CD4-positive, alpha-beta T cell (primary cell): ENCODE data around the gene CHI3L2. TPM values are rescaled to one million over a fixed set of nuclear protein-coding genes. Genes with fewer than 3 reads are reported as not detected.

Experiments used
- ATAC-seq: fragments of 200-7000 bp; cut with Tn5 transposase; one replicate; pipeline ENCODE4 v1.10.0; 2022; ENCODE audit warnings: mild to moderate bottlenecking; ENCODE audit not compliant: poor library complexity
- CTCF ChIA-PET: fragments of 350-600 bp; sonication (Branson Sonifier 250); formaldehyde crosslinking; loops from one replicate; lab custom pipeline; 2021; ENCODE audit warnings: antibody characterized with exemption, inconsistent platforms; lab: Charles Lee
- POLR2A ChIA-PET: fragments of 350-600 bp; sonication (Branson Sonifier 250); formaldehyde crosslinking; loops from one replicate; lab custom pipeline; 2021; ENCODE audit warnings: antibody characterized with exemption, inconsistent platforms; lab: Charles Lee
- DNase-seq, 14 experiments: peaks; one replicate each; pipeline ENCODE4 v3.0.0-alpha.2; 2013 to 2020; ENCODE audit warnings: mixed read lengths in 2 of 14
- H3K27ac ChIP-seq, 2 donors: one replicate each; pipeline versions ENCODE4 v1.5.1 to v1.7.0; 2013; ENCODE audit warnings: low read length in 2 of 2, low read depth in 1 of 2, mild to moderate bottlenecking in 1 of 2
- H3K27me3 ChIP-seq, 2 experiments: 1 replicate in 1 of 2; 2 replicates in 1 of 2; pipeline versions ENCODE4 v1.6.1 to v1.7.0; 2013; ENCODE audit warnings: low read length in 2 of 2, control low read depth in 1 of 2, mild to moderate bottlenecking in 1 of 2, moderate library complexity in 1 of 2; ENCODE audit not compliant: insufficient read depth in 2 of 2, control insufficient read depth in 1 of 2
- H3K36me3 ChIP-seq: one replicate; pipeline ENCODE4 v1.6.1; 2013; ENCODE audit warnings: low read length, control low read depth; ENCODE audit not compliant: insufficient read depth
- H3K4me1 ChIP-seq: one replicate; pipeline ENCODE4 v1.6.1; 2013; ENCODE audit warnings: low read length, control low read depth; ENCODE audit not compliant: insufficient read depth
- H3K4me3 ChIP-seq: one replicate; pipeline ENCODE4 v1.5.1; 2013; ENCODE audit warnings: mild to moderate bottlenecking, low read length, moderate library complexity
- H3K9me3 ChIP-seq, 2 experiments: 1 replicate in 1 of 2; 2 replicates in 1 of 2; pipeline versions ENCODE4 v1.6.1 to v1.7.0; 2013; ENCODE audit warnings: low read length in 2 of 2, mild to moderate bottlenecking in 2 of 2, control low read depth in 1 of 2, moderate library complexity in 1 of 2; ENCODE audit not compliant: control insufficient read depth in 1 of 2, insufficient read depth in 1 of 2
- H3K27ac Mint-ChIP-seq: one replicate; pipeline ENCODE4 v1.8.0; 2020; ENCODE audit warnings: mixed read lengths
- H3K27me3 Mint-ChIP-seq: one replicate; pipeline ENCODE4 v1.8.0; 2021; ENCODE audit warnings: mixed read lengths
- H3K36me3 Mint-ChIP-seq: one replicate; pipeline ENCODE4 v1.8.0; 2021; ENCODE audit warnings: low read depth, mixed read lengths
- H3K4me1 Mint-ChIP-seq: one replicate; pipeline ENCODE4 v1.8.0; 2021; ENCODE audit warnings: low read depth, mixed read lengths
- H3K4me3 Mint-ChIP-seq: one replicate; pipeline ENCODE4 v1.8.0; 2020; ENCODE audit warnings: mild to moderate bottlenecking, mixed read lengths
- H3K9me3 Mint-ChIP-seq: one replicate; pipeline ENCODE4 v1.8.0; 2020; ENCODE audit warnings: mixed read lengths
- CTCF ChIP-seq: fragments of 200-600 bp; IDR thresholded peaks from one replicate; pipeline ENCODE4 v1.8.0; 2022; ENCODE audit warnings: antibody characterized with exemption, mild to moderate bottlenecking
- intact Hi-C, 2 experiments: fragments of 100-400 bp; cut with DNase I in 1 of 2; cut with micrococcal nuclease in 1 of 2; formaldehyde crosslinking; loops; one replicate each; pipeline versions ENCODE4 v1.15.1 to v1.9.0; 2023 to 2025; cut with DNase I, micrococcal nuclease
- total RNA-seq, 174 experiments: library from RNA in 2 of 174; stranded (reverse) in 2 of 174; gene quantifications; one replicate each; pipeline ENCODE4 v1.2.3 and lab custom pipeline; 2021 to 2026

Gene CHI3L2
- total RNA-seq, 2 experiments from 2014 or later: 13.9 to 15.7 TPM

- H3K9me3 Mint-ChIP-seq: no peaks in the 10 kb centered on the region
- CTCF ChIA-PET: no interaction called here
- no peak for ATAC-seq
- H3K4me3 ChIP-seq: no peak overlapping the region
- H3K27ac Mint-ChIP-seq: no peak overlapping the region
- H3K9me3 ChIP-seq: no peaks in the 10 kb centered on the region
- peaks cover 3% of the 10 kb centered on the region for H3K4me1 ChIP-seq
- H3K4me3 Mint-ChIP-seq: no peak overlapping the region
- no peak for TF ChIP-seq CTCF
- H3K27me3 ChIP-seq: no peaks in the 10 kb centered on the region
- H3K36me3 ChIP-seq: no peaks in the 10 kb centered on the region
- intact Hi-C loops: no loop called here
- H3K27me3 Mint-ChIP-seq: no peaks in the 10 kb centered on the region
- H3K4me1 Mint-ChIP-seq: peaks cover 7% of the 10 kb centered on the region
- no peaks in the 10 kb centered on the region for H3K36me3 Mint-ChIP-seq
- H3K27ac ChIP-seq: no peak overlapping the region
- DNase-seq: no peak
- POLR2A ChIA-PET: no interaction called here
Observed at GRCh38 chr1:111279144-111279543, 51.6 kb downstream of the CHI3L2 start.

- H3K9me3 Mint-ChIP-seq: no peaks in the 10 kb centered on the region
- intact Hi-C loops: no loop called here
- ChIA-PET CTCF (no interaction called here), POLR2A (no interaction called here)
- Histone ChIP-seq H3K36me3 (no peaks in the 10 kb centered on the region), H3K9me3 (no peaks in the 10 kb centered on the region), H3K27me3 (no peaks in the 10 kb centered on the region), H3K4me1 (no peaks in the 10 kb centered on the region), H3K27ac (no peak overlapping the region), H3K4me3 (no peak overlapping the region)
- no peaks in the 10 kb centered on the region for H3K4me1 Mint-ChIP-seq
- no peak for ATAC-seq
- H3K27ac Mint-ChIP-seq: no peak overlapping the region
- no peaks in the 10 kb centered on the region for H3K27me3 Mint-ChIP-seq
- no peak for TF ChIP-seq CTCF
- no peaks in the 10 kb centered on the region for H3K36me3 Mint-ChIP-seq
- no peak overlapping the region for H3K4me3 Mint-ChIP-seq
- DNase-seq: no peak
Observed at GRCh38 chr1:111280267-111280666, 52.8 kb downstream of the CHI3L2 start.

- no peaks in the 10 kb centered on the region for H3K36me3 ChIP-seq
- H3K4me3 ChIP-seq: no peak overlapping the region
- Mint-ChIP-seq H3K27ac (no peak overlapping the region), H3K27me3 (no peaks in the 10 kb centered on the region), H3K9me3 (no peaks in the 10 kb centered on the region), H3K36me3 (no peaks in the 10 kb centered on the region), H3K4me3 (no peak overlapping the region), H3K4me1 (no peaks in the 10 kb centered on the region)
- no peaks in the 10 kb centered on the region for H3K27me3 ChIP-seq
- H3K27ac ChIP-seq: no peak overlapping the region
- no peak for ATAC-seq
- intact Hi-C loops: no loop called here
- ChIA-PET CTCF (no interaction called here), POLR2A (no interaction called here)
- DNase-seq: no peak
- H3K9me3 ChIP-seq: no peaks in the 10 kb centered on the region
- TF ChIP-seq CTCF: no peak
- no peaks in the 10 kb centered on the region for H3K4me1 ChIP-seq
Observed at GRCh38 chr1:111281411-111281810, 53.9 kb downstream of the CHI3L2 start.
